K562 (cell line): ENCODE results near the gene SLC34A3. TPM values are rescaled to one million over a fixed set of nuclear protein-coding genes. Genes with fewer than 3 reads are reported as not detected.

Experiments used
- HCFC1 ChIP-seq: IDR thresholded peaks from 2 replicates; pipeline ENCODE4 v1.6.1; 2012; ENCODE audit warnings: low read depth, low read length, improper control_type of control experiment
- KDM4B ChIP-seq, 2 experiments: fragments of 450-650 bp in 1 of 2; sonication (generic) in 1 of 2; IDR thresholded peaks; 2 replicates each; pipeline ENCODE4 v1.6.1; 2016 to 2017; ENCODE audit warnings: borderline replicate concordance in 2 of 2, antibody characterized with exemption in 1 of 2, low read depth in 1 of 2, mild to moderate bottlenecking in 1 of 2
- LARP7 ChIP-seq: fragments of 450-650 bp; IDR thresholded peaks from 2 replicates; pipeline ENCODE4 v1.6.1; 2016
- VEZF1 ChIP-seq: fragments of 200-800 bp; sonication (Bioruptor generic); IDR thresholded peaks from 2 replicates; pipeline ENCODE4 v1.6.1; 2017; ENCODE audit warnings: missing genetic modification characterization, missing compliant biosample characterization
- ZC3H11A ChIP-seq: IDR thresholded peaks from 2 replicates; pipeline ENCODE4 v1.6.1; 2012; ENCODE audit warnings: low read depth, low read length, improper control_type of control experiment
- polyA plus RNA-seq, 8 experiments: library from polyadenylated mRNA; depleted of rRNA in 4 of 8; stranded (reverse) in 5 of 8; unstranded in 3 of 8; fragments of >200 nt; fragmentation: Nextera tagmentation in 2 of 8; fragmentation: Illumina TruSeq in 1 of 8; extraction: Ambion mirVana in 2 of 8; extraction: Trizol in 1 of 8; gene quantifications; 2 replicates each; pipeline versions ENCODE4 v1.2.1 to v1.2.3, GENCODE V29; 2011 to 2014; ENCODE audit warnings: inconsistent platforms in 1 of 8, missing spikeins in 1 of 8
- total RNA-seq, 7 experiments: library from RNA; depleted of rRNA in 6 of 7; stranded (reverse); fragments of >200 nt in 6 of 7; fragmentation: Illumina TruSeq in 2 of 7; extraction: Trizol in 2 of 7; gene quantifications; 2 replicates each; pipeline versions ENCODE4 v1.2.1 to v1.2.3, GENCODE V29; 2011 to 2021; ENCODE audit warnings: low replicate concordance in 1 of 7
- TF ChIP-seq, protein P1 (sequence below): conservative IDR thresholded peaks from 2 replicates; pipeline ENCODE4 v1.6.1; 2011; ENCODE audit warnings: low read depth, mild to moderate bottlenecking, low read length; ENCODE audit not compliant: control insufficient read depth
- TF ChIP-seq, protein P2 (sequence below): fragments of 450-650 bp; formaldehyde crosslinking; IDR thresholded peaks from 2 replicates; pipeline ENCODE4 v1.4.0; 2022; ENCODE audit warnings: missing genetic modification characterization

SLC34A3 gene
- total and polyA plus RNA-seq, 9 of the 15 experiments (the other 6 are each of a cell fraction or from before 2014, with no cell fraction given) = not detected

- TF ChIP-seq VEZF1 = peak; percentile 86
- TF ChIP-seq, protein P1, sequence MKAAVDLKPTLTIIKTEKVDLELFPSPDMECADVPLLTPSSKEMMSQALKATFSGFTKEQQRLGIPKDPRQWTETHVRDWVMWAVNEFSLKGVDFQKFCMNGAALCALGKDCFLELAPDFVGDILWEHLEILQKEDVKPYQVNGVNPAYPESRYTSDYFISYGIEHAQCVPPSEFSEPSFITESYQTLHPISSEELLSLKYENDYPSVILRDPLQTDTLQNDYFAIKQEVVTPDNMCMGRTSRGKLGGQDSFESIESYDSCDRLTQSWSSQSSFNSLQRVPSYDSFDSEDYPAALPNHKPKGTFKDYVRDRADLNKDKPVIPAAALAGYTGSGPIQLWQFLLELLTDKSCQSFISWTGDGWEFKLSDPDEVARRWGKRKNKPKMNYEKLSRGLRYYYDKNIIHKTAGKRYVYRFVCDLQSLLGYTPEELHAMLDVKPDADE = peak; percentile 88
- TF ChIP-seq ZC3H11A = no peak
- TF ChIP-seq, protein P2, sequence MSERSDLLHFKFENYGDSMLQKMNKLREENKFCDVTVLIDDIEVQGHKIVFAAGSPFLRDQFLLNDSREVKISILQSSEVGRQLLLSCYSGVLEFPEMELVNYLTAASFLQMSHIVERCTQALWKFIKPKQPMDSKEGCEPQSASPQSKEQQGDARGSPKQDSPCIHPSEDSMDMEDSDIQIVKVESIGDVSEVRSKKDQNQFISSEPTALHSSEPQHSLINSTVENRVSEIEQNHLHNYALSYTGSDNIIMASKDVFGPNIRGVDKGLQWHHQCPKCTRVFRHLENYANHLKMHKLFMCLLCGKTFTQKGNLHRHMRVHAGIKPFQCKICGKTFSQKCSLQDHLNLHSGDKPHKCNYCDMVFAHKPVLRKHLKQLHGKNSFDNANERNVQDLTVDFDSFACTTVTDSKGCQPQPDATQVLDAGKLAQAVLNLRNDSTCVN (CRISPR knock-in tag) = no peak
- peak; percentile 97 for TF ChIP-seq HCFC1
- 0 out of 4 replicates have a peak, but pooled peaks of 1 of the 2 experiments have one; percentile 43 for TF ChIP-seq KDM4B (IDR thresholded peaks at IDR 0.05; ENCODE audit: borderline replicate concordance in 2 of 2, low read depth in 1 of 2)
- no peak for TF ChIP-seq LARP7
- TF ChIP-seq, all 486 proteins: peak for 166
Observed at GRCh38 chr9:137188490-137189296, 42.0 kb upstream of the SLC34A3 start, which contains the start of the genes ANAPC2 and SSNA1 (continued).
